ENCODE results near the gene C16orf89. TPM values are rescaled to one million over a fixed set of nuclear protein-coding genes. Genes with fewer than 3 reads are reported as not detected.

The C16orf89 gene
- total RNA-seq, 1 experiment from 2014 or later = not detected

DNA sequence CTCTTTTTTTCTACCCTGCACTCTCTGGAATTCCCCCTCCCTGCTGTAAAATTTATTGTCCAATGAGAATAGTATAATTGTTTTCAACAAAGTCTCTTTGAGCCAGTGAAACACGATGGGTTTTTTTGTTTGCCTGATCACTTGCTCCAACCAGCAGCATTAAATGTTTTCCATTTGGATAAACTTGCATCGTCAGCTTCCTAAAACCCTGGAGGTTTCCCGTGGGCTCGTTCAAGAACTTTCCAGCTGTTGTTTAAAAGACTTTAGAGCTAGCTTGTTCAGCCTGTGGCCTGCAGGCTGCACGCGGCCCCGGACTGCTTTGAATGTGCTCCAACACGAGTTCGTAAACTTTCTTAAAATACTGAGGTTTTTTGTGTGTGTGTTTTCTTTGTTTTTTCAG, 47.0 kb downstream of the C16orf89 start:
- H3K9me3 ChIP-seq = no peaks in the 10 kb centered on the region; the same call in 1 of the 2 replicates
- no peaks in the 10 kb centered on the region for H3K4me1 ChIP-seq
- no peak overlapping the region for H3K27ac Mint-ChIP-seq (ENCODE audit: unreplicated experiment)
- H3K27me3 ChIP-seq (replicated peaks; ENCODE audit: control insufficient read depth, insufficient read depth, low read length) = no peaks in the 10 kb centered on the region
- no peaks in the 10 kb centered on the region for H3K4me1 Mint-ChIP-seq (ENCODE audit: low read depth, unreplicated experiment)
- no peaks in the 10 kb centered on the region for H3K27me3 Mint-ChIP-seq (ENCODE audit: insufficient read depth, unreplicated experiment)
- TF ChIP-seq, protein P1, sequence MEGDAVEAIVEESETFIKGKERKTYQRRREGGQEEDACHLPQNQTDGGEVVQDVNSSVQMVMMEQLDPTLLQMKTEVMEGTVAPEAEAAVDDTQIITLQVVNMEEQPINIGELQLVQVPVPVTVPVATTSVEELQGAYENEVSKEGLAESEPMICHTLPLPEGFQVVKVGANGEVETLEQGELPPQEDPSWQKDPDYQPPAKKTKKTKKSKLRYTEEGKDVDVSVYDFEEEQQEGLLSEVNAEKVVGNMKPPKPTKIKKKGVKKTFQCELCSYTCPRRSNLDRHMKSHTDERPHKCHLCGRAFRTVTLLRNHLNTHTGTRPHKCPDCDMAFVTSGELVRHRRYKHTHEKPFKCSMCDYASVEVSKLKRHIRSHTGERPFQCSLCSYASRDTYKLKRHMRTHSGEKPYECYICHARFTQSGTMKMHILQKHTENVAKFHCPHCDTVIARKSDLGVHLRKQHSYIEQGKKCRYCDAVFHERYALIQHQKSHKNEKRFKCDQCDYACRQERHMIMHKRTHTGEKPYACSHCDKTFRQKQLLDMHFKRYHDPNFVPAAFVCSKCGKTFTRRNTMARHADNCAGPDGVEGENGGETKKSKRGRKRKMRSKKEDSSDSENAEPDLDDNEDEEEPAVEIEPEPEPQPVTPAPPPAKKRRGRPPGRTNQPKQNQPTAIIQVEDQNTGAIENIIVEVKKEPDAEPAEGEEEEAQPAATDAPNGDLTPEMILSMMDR (IDR thresholded peaks at IDR 0.05; ENCODE audit: insufficient read depth in 1 of 2, low read depth in 1 of 2, low read length in 1 of 2, severe bottlenecking in 1 of 2, unreplicated experiment in 1 of 2) = no peak
- ChIA-PET POLR2A (no interaction called here), CTCF (no interaction called here)
- DNase-seq = no peak
- H3K36me3 ChIP-seq (ENCODE audit: control insufficient read depth, insufficient read depth, low read length) = no peaks in the 10 kb centered on the region
- H3K9me3 Mint-ChIP-seq (ENCODE audit: unreplicated experiment) = no peaks in the 10 kb centered on the region
- intact Hi-C loops (cut with micrococcal nuclease; ENCODE audit: unreplicated experiment) = no loop called here
- no peak overlapping the region for H3K4me3 Mint-ChIP-seq (ENCODE audit: unreplicated experiment)
- BruUV-seq (replicated peaks) = no TSS peak
- no peaks in the 10 kb centered on the region for H3K36me3 Mint-ChIP-seq (ENCODE audit: insufficient read depth, unreplicated experiment)
- H3K4me3 ChIP-seq (ENCODE audit: low read depth, low read length) = no peak overlapping the region

DNA sequence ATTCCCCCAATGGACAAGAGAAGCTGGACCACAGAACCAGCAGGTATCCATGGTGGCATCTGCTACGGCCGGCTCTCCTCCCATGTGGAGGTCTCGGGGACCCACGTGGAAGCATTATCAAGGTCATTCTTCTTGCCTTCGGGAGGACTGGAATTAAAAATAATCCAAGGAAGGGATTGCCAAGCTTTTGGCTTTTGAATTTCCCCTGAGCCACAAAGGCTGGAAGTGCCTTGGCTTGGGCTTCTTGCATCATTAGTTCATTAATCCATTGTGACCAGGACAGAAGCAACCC, 48.1 kb downstream of the C16orf89 start:
- ChIA-PET POLR2A (no interaction called here), CTCF (no interaction called here)
- Histone ChIP-seq H3K9me3 (no peaks in the 10 kb centered on the region; the same call in 1 of the 2 replicates), H3K4me3 (ENCODE audit: low read depth, low read length) (no peak overlapping the region), H3K4me1 (no peaks in the 10 kb centered on the region), H3K36me3 (ENCODE audit: control insufficient read depth, insufficient read depth, low read length) (no peaks in the 10 kb centered on the region), H3K27me3 (replicated peaks; ENCODE audit: control insufficient read depth, insufficient read depth, low read length) (no peaks in the 10 kb centered on the region)
- H3K27ac Mint-ChIP-seq (ENCODE audit: unreplicated experiment) = no peak overlapping the region
- no peaks in the 10 kb centered on the region for H3K27me3 Mint-ChIP-seq (ENCODE audit: insufficient read depth, unreplicated experiment)
- no peak overlapping the region for H3K4me3 Mint-ChIP-seq (ENCODE audit: unreplicated experiment)
- no TSS peak for BruUV-seq (replicated peaks)
- H3K4me1 Mint-ChIP-seq (ENCODE audit: low read depth, unreplicated experiment) = no peaks in the 10 kb centered on the region
- DNase-seq = no peak
- H3K36me3 Mint-ChIP-seq (ENCODE audit: insufficient read depth, unreplicated experiment) = no peaks in the 10 kb centered on the region
- intact Hi-C loops (cut with micrococcal nuclease; ENCODE audit: unreplicated experiment) = no loop called here
- no peaks in the 10 kb centered on the region for H3K9me3 Mint-ChIP-seq (ENCODE audit: unreplicated experiment)
- TF ChIP-seq, protein P1 (IDR thresholded peaks at IDR 0.05; ENCODE audit: insufficient read depth in 1 of 2, low read depth in 1 of 2, low read length in 1 of 2, severe bottlenecking in 1 of 2, unreplicated experiment in 1 of 2) = no peak

DNA sequence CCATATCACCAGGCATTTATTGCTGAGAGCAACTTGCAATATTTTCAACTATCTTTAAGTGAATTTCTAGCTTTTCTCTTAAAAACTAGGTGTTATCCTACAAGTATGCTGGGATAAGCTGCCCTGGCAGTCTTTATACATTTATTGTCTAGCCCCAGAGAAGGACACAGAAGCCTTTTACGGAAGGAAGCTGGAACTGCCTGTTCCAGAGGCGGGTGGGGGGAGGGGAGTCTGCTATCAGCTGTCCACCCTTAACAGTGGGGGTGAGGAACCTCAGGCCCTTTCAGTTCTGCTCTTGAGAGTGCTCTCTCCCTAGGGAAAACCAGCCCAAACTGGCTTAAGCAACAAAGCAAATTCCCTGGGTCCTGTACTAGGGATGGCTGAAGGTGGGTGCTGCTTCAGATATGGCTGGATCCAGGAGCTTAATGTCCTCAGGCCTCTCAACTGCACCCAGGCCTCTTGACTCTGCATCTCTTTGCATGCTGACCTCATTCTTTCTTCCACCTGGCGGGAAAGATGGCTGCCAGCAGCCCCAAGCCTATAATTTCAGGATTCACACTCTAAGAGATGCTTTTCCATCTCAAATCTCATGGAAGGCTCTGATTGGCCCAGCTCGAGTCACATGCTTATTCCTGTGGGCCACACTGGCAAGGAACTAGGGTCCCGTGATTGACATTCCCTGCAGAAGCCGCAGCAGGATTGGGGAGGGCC, 48.6 kb downstream of the C16orf89 start:
- Mint-ChIP-seq H3K36me3 (ENCODE audit: insufficient read depth, unreplicated experiment) (no peaks in the 10 kb centered on the region), H3K27me3 (ENCODE audit: insufficient read depth, unreplicated experiment) (no peaks in the 10 kb centered on the region), H3K9me3 (ENCODE audit: unreplicated experiment) (no peaks in the 10 kb centered on the region), H3K27ac (ENCODE audit: unreplicated experiment) (no peak overlapping the region), H3K4me3 (ENCODE audit: unreplicated experiment) (no peak overlapping the region), H3K4me1 (ENCODE audit: low read depth, unreplicated experiment) (no peaks in the 10 kb centered on the region)
- CTCF ChIA-PET = interaction anchor here (0.7 kb wide), 1 partner anchor 231 kb away, joined by 3 read pairs; no protein-coding TSS in a partner anchor
- H3K9me3 ChIP-seq = no peaks in the 10 kb centered on the region; the same call in 1 of the 2 replicates
- H3K4me1 ChIP-seq = no peaks in the 10 kb centered on the region
- BruUV-seq (replicated peaks) = no TSS peak
- H3K27me3 ChIP-seq (replicated peaks; ENCODE audit: control insufficient read depth, insufficient read depth, low read length) = no peaks in the 10 kb centered on the region
- no peaks in the 10 kb centered on the region for H3K36me3 ChIP-seq (ENCODE audit: control insufficient read depth, insufficient read depth, low read length)
- DNase-seq = no peak
- H3K4me3 ChIP-seq (ENCODE audit: low read depth, low read length) = no peak overlapping the region
- POLR2A ChIA-PET = interaction anchor here (0.7 kb wide), 1 partner anchor 24 kb away, joined by 3 read pairs; no protein-coding TSS in a partner anchor
- TF ChIP-seq, protein P1 (IDR thresholded peaks at IDR 0.05; ENCODE audit: insufficient read depth in 1 of 2, low read depth in 1 of 2, low read length in 1 of 2, severe bottlenecking in 1 of 2, unreplicated experiment in 1 of 2) = no peak
- intact Hi-C loops (cut with micrococcal nuclease; ENCODE audit: unreplicated experiment) = no loop called here
